GM18505 (cell line): ENCODE data around the gene ADGRB2.

ENCODE experiments used
- ATAC-seq: cut with Tn5 transposase; IDR thresholded peaks from one replicate; pipeline ENCODE4 v1.9.1; 2021; ENCODE audit not compliant: unreplicated experiment
- POLR2A ChIP-seq: IDR thresholded peaks from 4 replicates; pipeline ENCODE4 v1.6.1; 2011; ENCODE audit warnings: borderline replicate concordance; ENCODE audit not compliant: insufficient read depth, insufficient read length; ENCODE audit errors: extremely low read depth

ADGRB2 gene

DNA sequence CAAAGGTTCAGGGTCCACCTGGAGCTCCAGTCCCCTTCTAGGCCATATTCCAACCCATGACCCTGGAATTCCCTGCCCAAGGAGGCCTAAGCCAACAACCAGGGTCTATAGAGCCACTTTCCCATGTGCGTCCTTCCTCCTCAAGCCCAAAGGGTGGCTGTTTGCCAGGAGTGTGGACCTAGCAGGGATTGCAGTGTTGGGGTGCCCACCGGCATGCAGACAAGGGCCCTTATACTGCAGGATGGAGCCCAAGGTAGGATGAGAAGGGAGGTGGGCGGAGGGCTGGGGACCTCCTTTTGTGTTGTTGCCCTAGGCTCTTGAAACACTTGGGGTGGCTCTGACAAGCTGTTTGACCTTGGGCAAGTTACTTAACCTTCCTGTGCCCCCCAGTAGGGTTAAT lies 19.7 kb upstream of the ADGRB2 start:
- no peak for ATAC-seq
- no peak for TF ChIP-seq POLR2A

DNA sequence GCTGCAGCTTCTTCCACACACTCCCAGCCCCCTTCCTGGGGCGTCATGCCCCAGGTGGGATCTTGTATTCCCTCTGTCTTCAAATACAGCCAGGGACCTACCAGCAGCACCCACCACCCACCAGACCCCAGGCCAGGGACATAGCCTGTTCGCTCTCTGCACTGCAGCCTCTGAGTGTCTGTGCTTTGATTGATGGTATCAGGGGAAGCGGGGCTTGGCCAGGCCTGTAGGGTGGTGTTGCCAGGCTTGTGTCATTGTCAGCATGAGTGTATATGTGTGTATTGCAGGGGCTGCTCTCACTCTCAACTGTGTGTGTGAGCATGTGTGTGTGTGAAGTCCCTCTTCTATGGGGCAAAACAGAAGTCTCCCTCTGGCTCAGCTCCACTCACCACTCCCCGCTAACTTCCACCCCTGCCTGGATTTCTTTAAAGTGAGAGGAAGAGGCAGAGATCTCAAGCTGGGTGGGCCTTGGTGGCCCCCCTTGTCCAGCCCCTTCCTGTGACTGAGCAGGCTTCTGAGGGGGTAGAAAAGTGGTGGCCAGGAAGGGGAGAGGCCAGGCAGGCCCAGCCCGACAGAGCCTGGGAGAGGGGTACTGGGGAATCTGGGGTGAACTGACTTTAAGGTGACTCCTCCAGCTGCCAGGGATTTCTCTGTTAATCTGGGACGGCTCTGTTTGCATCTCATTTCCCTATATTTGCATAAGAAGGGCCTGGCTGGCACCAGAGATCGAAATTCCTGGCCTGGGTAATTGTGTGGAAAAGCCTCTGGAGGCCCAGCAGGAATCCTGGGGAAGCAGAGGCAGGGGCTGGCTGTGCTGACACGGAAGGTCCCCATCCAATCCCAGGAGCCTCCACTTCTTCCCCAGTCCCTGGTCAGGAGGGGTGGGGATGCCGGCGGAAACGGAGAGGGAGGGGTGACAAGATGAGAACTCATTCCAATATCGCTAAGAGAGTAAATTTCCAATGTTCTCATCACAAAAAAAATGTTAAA lies 18.6 kb upstream of the ADGRB2 start:
- ATAC-seq: no peak
- TF ChIP-seq POLR2A: no peak

DNA sequence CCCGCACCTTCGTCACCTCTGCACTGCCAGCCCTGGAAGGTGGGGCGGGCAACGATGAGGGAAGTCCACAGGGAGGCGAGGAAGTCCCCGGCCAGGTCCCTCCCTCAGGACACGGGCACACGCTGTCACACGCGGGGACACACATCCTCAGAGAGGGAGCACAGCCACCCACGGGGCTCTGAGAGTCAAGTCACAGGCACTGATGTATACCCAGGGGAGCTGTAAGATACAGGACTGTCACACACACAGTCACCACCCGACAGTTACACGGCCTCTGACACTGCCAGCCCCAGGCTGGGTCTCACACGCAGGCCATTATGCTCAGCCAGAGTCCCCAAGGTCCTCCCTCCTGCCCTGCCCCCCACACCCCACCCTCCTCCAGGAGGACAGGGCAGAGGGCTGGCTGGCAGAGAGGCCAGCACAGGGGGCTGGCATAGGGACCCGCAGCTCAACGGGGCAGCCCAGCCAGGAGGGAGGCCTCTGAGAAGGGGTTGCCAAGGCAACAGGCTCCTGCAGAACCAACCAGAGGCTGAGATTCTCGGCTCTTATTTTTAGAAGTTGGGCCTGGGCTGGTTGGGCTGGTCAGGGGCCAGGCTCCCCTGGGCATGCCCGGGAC lies 17.7 kb upstream of the ADGRB2 start:
- TF ChIP-seq POLR2A: no peak
- no peak for ATAC-seq

DNA sequence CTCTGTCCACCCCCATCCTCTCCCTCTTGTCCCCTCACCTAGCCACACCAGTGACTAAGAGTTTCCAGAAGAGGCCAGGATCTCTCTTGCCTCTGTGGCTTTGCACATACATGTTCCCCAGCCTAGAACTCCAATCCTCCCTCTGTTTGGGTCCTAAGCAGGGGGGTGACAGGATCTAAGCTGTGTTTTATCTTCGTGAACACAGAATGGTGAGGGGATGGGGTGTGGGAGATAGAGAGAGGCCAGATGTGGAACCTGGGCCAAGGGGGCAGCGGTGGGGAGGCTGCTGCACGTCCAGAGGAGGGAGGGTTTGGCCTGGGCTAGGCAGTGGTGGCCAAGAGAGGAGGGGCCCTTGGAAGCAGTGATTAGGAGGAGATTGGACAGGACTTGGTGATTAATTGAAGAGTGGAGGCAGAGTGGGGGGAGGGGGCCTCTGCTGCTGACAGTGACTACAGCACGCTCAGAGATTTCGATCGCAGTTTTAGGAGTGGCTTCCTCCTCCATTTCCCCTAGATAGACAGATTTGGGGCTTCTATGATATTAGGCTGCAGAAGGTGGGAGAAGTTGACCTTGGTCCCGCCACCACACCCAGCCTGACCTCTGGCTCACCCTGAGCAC lies 17.1 kb upstream of the ADGRB2 start:
- ATAC-seq: no peak
- TF ChIP-seq POLR2A: no peak

DNA sequence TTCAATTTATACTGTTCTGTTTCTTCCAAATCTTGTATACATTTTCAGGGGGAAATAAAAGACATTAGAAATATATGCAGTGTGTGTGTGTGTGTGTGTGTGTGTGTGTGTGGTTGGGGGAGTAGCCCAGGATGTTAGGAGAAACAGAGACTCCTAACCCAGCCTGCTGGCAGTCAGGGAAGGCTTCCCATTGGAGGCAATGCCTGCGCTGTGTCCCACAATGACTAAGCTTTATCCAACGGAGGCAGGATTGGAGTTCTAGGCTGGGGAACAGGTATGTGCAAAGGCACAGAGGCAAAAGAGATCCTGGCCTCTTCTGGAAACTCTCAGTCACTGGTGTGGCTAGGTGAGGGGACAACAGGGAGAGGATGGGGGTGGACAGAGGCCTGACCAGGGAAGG lies 16.5 kb upstream of the ADGRB2 start:
- ATAC-seq: no peak
- TF ChIP-seq POLR2A: no peak

DNA sequence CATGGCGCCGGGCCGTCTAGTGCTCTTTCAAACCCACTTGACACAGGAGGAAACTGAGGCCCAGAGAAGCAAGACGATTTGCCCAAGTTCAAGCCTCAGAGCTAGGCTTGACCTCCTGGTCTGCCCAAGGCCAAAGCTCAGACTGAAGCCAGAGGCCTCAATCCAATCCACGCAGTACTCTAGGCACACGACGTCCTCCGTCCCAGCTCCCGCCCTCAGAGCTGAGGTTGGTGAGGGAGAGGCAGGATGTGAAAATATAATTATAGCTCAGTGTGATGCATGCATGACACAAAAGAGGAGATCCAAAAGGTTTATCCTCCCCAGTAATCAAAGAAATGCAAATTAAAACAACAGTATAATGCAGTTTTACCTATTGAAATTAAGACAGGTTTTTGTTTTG lies 15.5 kb upstream of the ADGRB2 start:
- ATAC-seq: no peak
- no peak for TF ChIP-seq POLR2A

DNA sequence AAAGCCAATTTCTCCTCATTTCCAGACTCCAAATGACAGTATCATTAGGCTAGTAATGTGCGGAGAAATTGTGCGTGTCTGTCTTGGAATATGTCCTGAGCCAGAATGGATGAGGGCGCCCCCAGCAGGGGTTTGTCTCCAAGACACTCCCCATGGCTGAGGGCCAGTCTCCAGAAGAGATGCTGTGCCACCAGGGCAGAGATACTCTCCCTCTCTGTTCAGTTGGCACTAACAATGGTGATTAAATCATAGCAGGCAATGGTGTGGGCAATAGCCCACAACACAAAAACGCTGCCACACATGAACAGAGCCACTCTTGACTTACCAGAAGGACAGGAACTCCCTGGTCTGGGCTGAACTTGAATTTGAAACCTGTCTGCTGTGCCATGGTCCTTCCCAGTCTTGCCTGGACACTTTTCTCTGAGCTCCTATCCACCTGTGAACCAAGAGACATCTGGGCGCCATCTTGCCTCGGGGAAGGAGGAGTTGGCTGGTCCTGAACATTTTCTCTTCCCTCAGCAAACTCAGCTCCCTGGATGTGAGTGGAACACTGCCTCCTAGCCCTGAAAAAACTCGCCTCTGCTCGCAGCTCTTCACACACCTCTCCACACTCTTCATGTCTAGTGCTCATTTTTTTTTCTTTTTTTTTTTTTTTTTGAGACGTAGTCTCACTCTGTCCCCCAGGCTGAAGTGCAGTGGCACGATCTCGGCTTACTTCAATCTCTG lies 14.8 kb upstream of the ADGRB2 start:
- TF ChIP-seq POLR2A: no peak

DNA sequence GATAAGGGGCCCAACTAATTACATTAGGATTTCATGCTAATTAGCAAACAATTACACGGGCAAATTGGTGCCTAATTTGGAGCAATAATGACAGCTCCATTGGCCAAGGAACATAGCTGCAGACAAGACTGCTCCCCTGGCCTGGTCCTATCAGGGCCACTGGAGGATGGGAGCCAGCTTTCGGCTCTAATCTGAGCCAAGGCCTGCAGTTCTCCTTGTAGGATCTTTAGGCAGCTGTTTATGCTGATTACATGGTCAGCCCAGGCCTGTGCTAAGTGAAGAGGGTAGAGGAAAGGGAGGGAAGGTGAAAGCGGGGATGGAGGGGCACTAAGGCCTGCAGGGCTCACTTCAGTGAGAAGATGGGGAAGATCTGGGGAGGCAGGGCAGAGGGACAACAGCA lies 12.4 kb upstream of the ADGRB2 start:
- TF ChIP-seq POLR2A: no peak
- ATAC-seq: no peak

More for the DNA sequence above, 14.8 kb upstream of the ADGRB2 start:
- no peak for ATAC-seq

DNA sequence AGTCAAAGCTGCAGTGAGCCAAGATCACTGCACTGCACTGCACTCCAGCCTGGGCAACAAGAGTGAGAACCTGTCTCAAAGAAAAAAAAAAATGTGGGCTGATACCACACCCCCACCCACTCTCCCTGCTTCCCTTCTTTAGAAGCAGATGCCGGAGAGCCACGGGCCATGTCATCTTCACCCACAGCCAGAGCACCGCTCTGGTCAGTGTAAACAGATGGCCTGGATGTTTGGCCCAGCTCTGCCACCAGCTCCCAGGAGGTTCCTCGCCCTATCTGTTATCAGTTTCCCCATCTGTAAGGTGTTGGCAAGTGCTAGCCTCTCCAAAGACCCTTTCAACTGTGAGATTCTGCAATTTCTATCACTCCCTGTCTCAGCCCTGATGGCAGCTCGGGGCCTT lies 11.9 kb upstream of the ADGRB2 start:
- no peak for ATAC-seq
- no peak for TF ChIP-seq POLR2A

DNA sequence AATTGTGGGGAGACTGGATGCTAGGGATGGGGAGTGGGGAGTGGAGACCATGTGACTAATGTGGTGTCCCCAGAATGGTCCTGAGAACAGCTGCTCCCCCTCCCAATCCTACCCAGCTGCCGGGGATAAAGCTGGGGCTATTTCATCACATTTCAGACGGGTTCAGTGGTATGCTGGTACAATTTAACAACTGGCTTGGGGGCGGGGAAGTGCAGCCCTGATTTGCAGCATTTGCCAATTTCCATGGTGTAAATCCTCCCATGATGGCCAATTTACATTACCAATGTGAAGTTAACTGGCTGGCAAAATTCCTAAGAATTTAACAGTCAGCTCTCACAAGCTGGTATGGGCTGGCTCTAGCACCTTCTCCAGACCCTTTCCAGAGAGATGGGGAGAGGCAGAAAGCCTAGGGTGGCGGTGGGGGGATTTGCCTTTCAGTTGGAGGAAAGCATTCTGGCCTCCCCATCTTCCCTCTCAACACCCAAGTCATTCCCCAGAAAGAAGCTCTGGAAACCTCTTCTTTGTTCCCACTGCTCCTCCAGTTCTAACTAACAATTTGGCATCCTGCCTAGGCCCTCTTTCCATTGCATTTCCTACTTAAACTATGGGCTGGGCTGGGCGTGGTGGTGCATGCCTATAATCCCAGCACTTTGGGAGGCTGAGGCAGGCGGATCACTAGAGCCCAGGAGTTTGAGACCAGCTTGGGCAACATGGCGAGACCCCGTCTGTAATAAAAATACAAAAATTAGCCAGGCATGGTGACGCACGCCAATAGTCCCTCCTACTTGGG lies 11.3 kb upstream of the ADGRB2 start:
- ATAC-seq: no peak
- TF ChIP-seq POLR2A: no peak

DNA sequence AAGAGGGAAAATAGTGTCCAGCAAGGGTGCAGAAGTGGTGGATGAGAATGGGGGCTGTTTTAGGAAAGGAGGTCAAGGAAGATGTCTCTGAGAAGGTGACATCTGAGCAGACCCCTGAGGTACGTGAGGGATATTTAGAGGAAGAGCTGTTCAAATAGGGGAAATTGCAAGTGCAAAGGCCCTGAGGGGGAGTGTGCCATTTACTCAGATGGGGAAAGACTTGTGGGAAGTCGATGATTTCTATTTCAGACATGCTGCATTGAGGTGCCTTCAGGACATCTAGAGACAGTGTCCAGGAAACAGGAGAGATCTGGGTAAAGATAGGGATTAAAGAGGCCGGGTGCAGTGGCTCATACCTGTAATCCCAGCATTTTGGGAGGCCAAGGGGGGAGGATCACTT lies 10.4 kb upstream of the ADGRB2 start:
- ATAC-seq: no peak
- TF ChIP-seq POLR2A: no peak

DNA sequence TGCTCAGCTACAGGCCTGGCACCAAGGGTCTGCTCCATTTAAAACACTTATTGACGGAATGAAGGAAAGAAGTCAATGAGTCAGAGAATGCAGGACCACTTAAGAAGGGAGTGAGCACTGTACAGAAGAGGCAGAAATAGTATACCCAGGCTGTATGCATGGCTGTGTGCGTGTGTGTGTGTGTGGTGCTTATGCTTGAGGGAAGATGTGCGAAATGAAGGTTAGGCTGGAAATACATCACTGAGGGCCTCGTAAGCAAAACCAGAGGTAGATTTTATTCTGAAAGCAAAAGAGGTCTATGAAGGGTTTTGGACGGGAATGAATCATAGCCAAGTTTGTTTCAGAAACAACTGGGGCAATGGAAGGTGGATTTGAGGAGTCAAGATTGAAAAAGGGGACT lies 9.7 kb upstream of the ADGRB2 start:
- ATAC-seq: no peak
- TF ChIP-seq POLR2A: no peak
